H9 (cell line): ENCODE results near the gene FOXN1. TPM values are rescaled to one million over a fixed set of nuclear protein-coding genes. Genes with fewer than 3 reads are reported as not detected.

Source experiments
- DNase-seq: peaks from one replicate; pipeline ENCODE4 v3.0.0-alpha.2; 2017
- H2AFZ ChIP-seq: one replicate; pipeline ENCODE4 v1.6.1; 2013; ENCODE audit warnings: mild to moderate bottlenecking, low read length, control low read depth, moderate library complexity
- H2AK5ac ChIP-seq: 2 replicates; pipeline ENCODE4 v1.6.1; 2013; ENCODE audit warnings: low read length, control low read depth, mixed read lengths; ENCODE audit not compliant: insufficient read length
- H2BK120ac ChIP-seq: one replicate; pipeline ENCODE4 v1.6.1; 2013; ENCODE audit warnings: low read depth, mild to moderate bottlenecking, low read length, control low read depth, inconsistent platforms; ENCODE audit not compliant: poor library complexity, severe bottlenecking
- H2BK12ac ChIP-seq: 2 replicates; pipeline ENCODE4 v1.6.1; 2013; ENCODE audit warnings: low read length, control low read depth, mixed read lengths, low read depth; ENCODE audit not compliant: insufficient read length
- H2BK15ac ChIP-seq: 2 replicates; pipeline ENCODE4 v1.6.1; 2013; ENCODE audit warnings: low read depth, low read length, control low read depth
- H2BK20ac ChIP-seq: one replicate; pipeline ENCODE4 v1.6.1; 2013; ENCODE audit warnings: low read depth, mild to moderate bottlenecking, low read length, control low read depth, inconsistent platforms; ENCODE audit not compliant: poor library complexity, severe bottlenecking
- H2BK5ac ChIP-seq: 2 replicates; pipeline ENCODE4 v1.6.1; 2013; ENCODE audit warnings: low read length, control low read depth, mixed read lengths; ENCODE audit not compliant: insufficient read length
- H3K14ac ChIP-seq: 2 replicates; pipeline ENCODE4 v1.6.1; 2013; ENCODE audit warnings: low read length, control low read depth; ENCODE audit not compliant: insufficient read depth
- H3K18ac ChIP-seq: 2 replicates; pipeline ENCODE4 v1.6.1; 2013; ENCODE audit warnings: low read depth, mild to moderate bottlenecking, mixed read lengths, low read length, control low read depth; ENCODE audit not compliant: insufficient read length
- H3K23ac ChIP-seq: 2 replicates; pipeline ENCODE4 v1.6.1; 2013; ENCODE audit warnings: low read length, control low read depth, mixed read lengths, low read depth; ENCODE audit not compliant: insufficient read length
- H3K23me2 ChIP-seq: 2 replicates; pipeline ENCODE4 v1.6.1; 2013; ENCODE audit warnings: low read depth, mild to moderate bottlenecking, mixed read lengths, low read length, control low read depth; ENCODE audit not compliant: insufficient read length, poor library complexity, severe bottlenecking
- H3K27ac ChIP-seq: 2 replicates; pipeline ENCODE4 v1.5.1; 2013; ENCODE audit warnings: low read length, control low read depth, mixed read lengths, low read depth; ENCODE audit not compliant: insufficient read length
- H3K27me3 ChIP-seq: 2 replicates; pipeline ENCODE4 v1.6.1; 2013; ENCODE audit warnings: low read length, control low read depth, inconsistent platforms; ENCODE audit not compliant: insufficient read depth
- H3K4ac ChIP-seq: 2 replicates; pipeline ENCODE4 v1.6.1; 2013; ENCODE audit warnings: low read depth, mild to moderate bottlenecking, control low read depth, inconsistent platforms, low read length, moderate library complexity
- H3K4me1 ChIP-seq: 2 replicates; pipeline ENCODE4 v1.6.1; 2013; ENCODE audit warnings: low read length, control low read depth, inconsistent platforms; ENCODE audit not compliant: insufficient read depth
- H3K4me2 ChIP-seq: 2 replicates; pipeline ENCODE4 v1.6.1; 2013; ENCODE audit warnings: low read length, control low read depth, mixed read lengths; ENCODE audit not compliant: insufficient read length, insufficient read depth
- H3K56ac ChIP-seq: 2 replicates; pipeline ENCODE4 v1.6.1; 2013; ENCODE audit warnings: low read depth, mild to moderate bottlenecking, mixed read lengths, low read length, control low read depth; ENCODE audit not compliant: insufficient read length
- H3K79me1 ChIP-seq: 2 replicates; pipeline ENCODE4 v1.6.1; 2013; ENCODE audit warnings: low read depth, mild to moderate bottlenecking, moderate library complexity, low read length, control low read depth, inconsistent platforms; ENCODE audit not compliant: insufficient read depth, poor library complexity, severe bottlenecking
- H3K79me2 ChIP-seq: 2 replicates; pipeline ENCODE4 v1.6.1; 2013; ENCODE audit warnings: low read length, control low read depth, inconsistent platforms; ENCODE audit not compliant: insufficient read depth
- H3K9ac ChIP-seq: 2 replicates; pipeline ENCODE4 v1.6.1; 2013; ENCODE audit warnings: low read length, control low read depth, mixed read lengths; ENCODE audit not compliant: insufficient read length; ENCODE audit errors: extremely low read depth
- H3K9me3 ChIP-seq: one replicate; pipeline ENCODE4 v1.6.1; 2013; ENCODE audit warnings: low read depth, low read length, inconsistent platforms; ENCODE audit not compliant: control insufficient read depth
- H3T11ph ChIP-seq: one replicate; pipeline ENCODE4 v1.6.1; 2013; ENCODE audit warnings: mild to moderate bottlenecking, low read length, control low read depth, inconsistent platforms
- H4K20me1 ChIP-seq: one replicate; pipeline ENCODE4 v1.6.1; 2013; ENCODE audit not compliant: control insufficient read depth, insufficient read length, insufficient read depth
- H4K5ac ChIP-seq: 2 replicates; pipeline ENCODE4 v1.6.1; 2013; ENCODE audit warnings: low read depth, mild to moderate bottlenecking, mixed read lengths, low read length, control low read depth; ENCODE audit not compliant: insufficient read length
- H4K8ac ChIP-seq: replicated peaks from 2 replicates; pipeline ENCODE4 v1.6.1; 2013; ENCODE audit warnings: low read length, control low read depth, mixed read lengths, low read depth; ENCODE audit not compliant: insufficient read length
- H4K91ac ChIP-seq: 2 replicates; pipeline ENCODE4 v1.6.1; 2013; ENCODE audit warnings: low read depth, mild to moderate bottlenecking, moderate library complexity, mixed read lengths, low read length, control low read depth; ENCODE audit not compliant: insufficient read length
- H3K27ac Mint-ChIP-seq, 3 experiments: 2 replicates in 2 of 3; 3 replicates in 1 of 3; pipeline ENCODE4 v1.8.0; 2020 to 2021; ENCODE audit warnings: mixed read lengths in 3 of 3, mild to moderate bottlenecking in 1 of 3, moderate library complexity in 1 of 3
- H3K27me3 Mint-ChIP-seq: 2 replicates; pipeline ENCODE4 v1.8.0; 2021; ENCODE audit warnings: low read depth, mild to moderate bottlenecking, moderate library complexity, mixed read lengths
- H3K36me3 Mint-ChIP-seq, 3 experiments: 2 replicates in 2 of 3; 3 replicates in 1 of 3; pipeline ENCODE4 v1.8.0; 2020 to 2021; ENCODE audit warnings: low read depth in 3 of 3, mixed read lengths in 3 of 3; ENCODE audit not compliant: insufficient read depth in 1 of 3
- H3K4me1 Mint-ChIP-seq, 2 experiments: 2 replicates each; pipeline ENCODE4 v1.8.0; 2020; ENCODE audit warnings: mixed read lengths in 2 of 2
- H3K4me3 Mint-ChIP-seq, 2 experiments: 2 replicates in 1 of 2; 3 replicates in 1 of 2; pipeline ENCODE4 v1.8.0; 2020 to 2021; ENCODE audit warnings: mild to moderate bottlenecking in 2 of 2, mixed read lengths in 2 of 2, moderate library complexity in 1 of 2
- H3K9me3 Mint-ChIP-seq, 2 experiments: 2 replicates in 1 of 2; 3 replicates in 1 of 2; pipeline ENCODE4 v1.8.0; 2020; ENCODE audit warnings: mild to moderate bottlenecking in 2 of 2, mixed read lengths in 2 of 2, moderate library complexity in 1 of 2
- CTCF ChIP-seq: fragments of 200-600 bp; sonication (generic); conservative IDR thresholded peaks from 3 replicates; pipeline ENCODE4 v1.8.0; 2021; ENCODE audit warnings: antibody characterized with exemption, mild to moderate bottlenecking
- total RNA-seq: library from RNA; stranded (reverse); gene quantifications from 2 replicates; pipeline ENCODE4 v1.2.1, GENCODE V29; 2021

FOXN1 gene
- total RNA-seq, 1 experiment from 2014 or later: not detected

- no peak overlapping the region for H4K91ac ChIP-seq
- Mint-ChIP-seq H3K4me1 (peaks cover 7 to 20% of the 10 kb centered on the region in 2 experiments), H3K4me3 (no peak overlapping the region), H3K27ac (no peak overlapping the region), H3K9me3 (no peaks in the 10 kb centered on the region), H3K27me3 (peaks cover 29% of the 10 kb centered on the region), H3K36me3 (no peaks in the 10 kb centered on the region)
- H3K9ac ChIP-seq: no peak overlapping the region
- no peak overlapping the region for H3K4me2 ChIP-seq
- H3K14ac ChIP-seq: no peak overlapping the region
- no peaks in the 10 kb centered on the region for H4K20me1 ChIP-seq
- H4K8ac ChIP-seq: no peak overlapping the region
- H4K5ac ChIP-seq: no peak overlapping the region
- H2AK5ac ChIP-seq: no peak overlapping the region
- no peaks in the 10 kb centered on the region for H3K9me3 ChIP-seq
- no peaks in the 10 kb centered on the region for H3K23me2 ChIP-seq
- no peaks in the 10 kb centered on the region for H3K79me1 ChIP-seq
- no peak overlapping the region for H3K23ac ChIP-seq
- H3K56ac ChIP-seq: no peak overlapping the region
- no peaks in the 10 kb centered on the region for H3K79me2 ChIP-seq
- no peak overlapping the region for H2BK20ac ChIP-seq
- no peak overlapping the region for H2BK5ac ChIP-seq
- H3K4ac ChIP-seq: no peak overlapping the region
- no peaks in the 10 kb centered on the region; the same call in 1 of the 2 replicates for H3K4me1 ChIP-seq
- no peaks in the 10 kb centered on the region for H3K27me3 ChIP-seq
- H3K27ac ChIP-seq: no peak overlapping the region
- H3K18ac ChIP-seq: no peak overlapping the region
- no peak overlapping the region for H2BK12ac ChIP-seq
- no peak overlapping the region for H2BK120ac ChIP-seq
- H2BK15ac ChIP-seq: no peak overlapping the region
- no peak for TF ChIP-seq CTCF
- no peak overlapping the region for H3T11ph ChIP-seq
- DNase-seq: no peak
- H2AFZ ChIP-seq: no peak overlapping the region
These were observed 37.4 kb upstream of the FOXN1 start for GRCh38 chr17:28468781-28469180.
